ENCODE data around the gene CTAGE8. TPM values are rescaled to one million over a fixed set of nuclear protein-coding genes. Genes with fewer than 3 reads are reported as not detected.
A peak's percentile ranks its signal among the peaks of the same experiment; 100 is the strongest.
"Not testable (repeated sequence)": the region's sequence is repeated elsewhere in the genome, so short reads cannot be mapped to it uniquely, and the experiment has no call there.

The CTAGE8 gene, protein sequence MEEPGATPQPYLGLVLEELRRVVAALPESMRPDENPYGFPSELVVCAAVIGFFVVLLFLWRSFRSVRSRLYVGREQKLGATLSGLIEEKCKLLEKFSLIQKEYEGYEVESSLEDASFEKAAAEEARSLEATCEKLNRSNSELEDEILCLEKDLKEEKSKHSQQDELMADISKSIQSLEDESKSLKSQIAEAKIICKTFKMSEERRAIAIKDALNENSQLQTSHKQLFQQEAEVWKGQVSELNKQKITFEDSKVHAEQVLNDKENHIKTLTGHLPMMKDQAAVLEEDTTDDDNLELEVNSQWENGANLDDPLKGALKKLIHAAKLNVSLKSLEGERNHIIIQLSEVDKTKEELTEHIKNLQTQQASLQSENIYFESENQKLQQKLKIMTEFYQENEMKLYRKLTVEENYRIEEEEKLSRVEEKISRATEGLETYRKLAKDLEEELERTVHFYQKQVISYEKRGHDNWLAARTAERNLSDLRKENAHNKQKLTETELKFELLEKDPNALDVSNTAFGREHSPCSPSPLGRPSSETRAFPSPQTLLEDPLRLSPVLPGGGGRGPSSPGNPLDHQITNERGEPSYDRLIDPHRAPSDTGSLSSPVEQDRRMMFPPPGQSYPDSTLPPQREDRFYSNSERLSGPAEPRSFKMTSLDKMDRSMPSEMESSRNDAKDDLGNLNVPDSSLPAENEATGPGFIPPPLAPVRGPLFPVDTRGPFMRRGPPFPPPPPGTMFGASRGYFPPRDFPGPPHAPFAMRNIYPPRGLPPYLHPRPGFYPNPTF
- total RNA-seq = 1 to 10 TPM; 1.1 to 1.9 TPM

GRCh38 chr7:144269188-144269587 is at the start of gene CTAGE8:
TSS of gene CTAGE8 (minus strand) at chr7:144269288. CDS start at chr7:144269250, 38 bp downstream.
- H3K9me3 Mint-ChIP-seq (ENCODE audit: low read depth); H3K4me1 Mint-ChIP-seq; CTCF ChIA-PET: not testable (repeated sequence)

DNA sequence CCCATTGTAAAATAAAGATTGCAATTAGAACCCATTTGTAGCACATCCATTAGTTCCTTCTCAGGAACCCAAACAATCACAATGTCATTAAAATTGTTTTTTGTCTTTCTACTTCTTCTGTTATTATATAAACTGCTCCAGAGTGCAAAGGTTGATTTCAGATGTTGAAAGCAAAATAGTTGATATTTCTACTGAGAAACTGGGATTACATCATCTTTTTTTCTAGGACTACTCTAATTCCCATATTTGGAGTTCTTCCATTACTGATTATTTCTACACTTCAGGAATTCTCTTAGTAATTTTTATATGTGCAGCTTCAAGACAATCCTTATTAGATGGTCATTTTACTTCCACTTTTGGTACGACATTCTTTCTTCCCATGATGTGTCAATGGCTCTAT is 48.4 kb upstream of the CTAGE8 start:
- H3K27me3 Mint-ChIP-seq; H3K4me1 Mint-ChIP-seq; CTCF ChIA-PET; POLR2A ChIA-PET; ATAC-seq; H3K9me3 Mint-ChIP-seq (ENCODE audit: low read depth); H3K36me3 Mint-ChIP-seq (ENCODE audit: low read depth); intact Hi-C loops (cut with DNase I, micrococcal nuclease); DNase-seq; H3K27ac Mint-ChIP-seq; H3K4me3 Mint-ChIP-seq: not testable (repeated sequence)

More at GRCh38 chr7:144269188-144269587, at the start of gene CTAGE8:
- DNase-seq; intact Hi-C loops (cut with DNase I, micrococcal nuclease); H3K36me3 Mint-ChIP-seq (ENCODE audit: low read depth); H3K4me3 Mint-ChIP-seq; POLR2A ChIA-PET; H3K27me3 Mint-ChIP-seq; ATAC-seq; H3K27ac Mint-ChIP-seq: not testable (repeated sequence)

- intact Hi-C loops (cut with DNase I, micrococcal nuclease); H3K27ac Mint-ChIP-seq; H3K36me3 Mint-ChIP-seq (ENCODE audit: low read depth); H3K27me3 Mint-ChIP-seq; H3K4me1 Mint-ChIP-seq; POLR2A ChIA-PET; H3K9me3 Mint-ChIP-seq (ENCODE audit: low read depth); H3K4me3 Mint-ChIP-seq; DNase-seq; ATAC-seq; CTCF ChIA-PET: not testable (repeated sequence)
Observed at GRCh38 chr7:144311872-144312469, 42.9 kb upstream of the CTAGE8 start, which contains the start of gene OR2A1. TSS of gene OR2A1 (plus strand) at chr7:144312419. CDS start at chr7:144318125, 5,706 bp downstream.

DNA sequence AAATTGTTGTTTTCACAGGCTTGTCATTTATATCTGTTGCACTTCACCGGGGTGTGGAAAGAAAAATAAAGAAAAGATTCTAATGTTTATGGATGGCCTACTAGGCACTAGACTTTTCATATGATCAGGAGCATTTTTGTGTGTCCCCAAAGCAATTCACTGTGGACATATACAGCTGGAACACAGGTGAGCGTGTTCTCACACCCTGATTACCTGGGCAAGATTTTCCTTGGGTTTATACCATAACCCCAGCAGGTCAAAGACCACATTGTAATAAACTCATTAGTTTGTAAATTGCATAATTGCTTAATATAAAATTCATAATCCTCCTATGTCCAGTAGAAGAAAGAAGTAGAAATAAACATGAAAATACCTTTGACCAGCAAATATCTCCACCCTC is 42.1 kb upstream of the CTAGE8 start:
- intact Hi-C loops (cut with DNase I, micrococcal nuclease); H3K27me3 Mint-ChIP-seq; H3K4me1 Mint-ChIP-seq; H3K36me3 Mint-ChIP-seq (ENCODE audit: low read depth); DNase-seq; POLR2A ChIA-PET; H3K9me3 Mint-ChIP-seq (ENCODE audit: low read depth); H3K27ac Mint-ChIP-seq; ATAC-seq; CTCF ChIA-PET; H3K4me3 Mint-ChIP-seq: not testable (repeated sequence)

- ATAC-seq; H3K27ac Mint-ChIP-seq; H3K36me3 Mint-ChIP-seq (ENCODE audit: low read depth); intact Hi-C loops (cut with DNase I, micrococcal nuclease); POLR2A ChIA-PET; H3K9me3 Mint-ChIP-seq (ENCODE audit: low read depth); H3K4me1 Mint-ChIP-seq; CTCF ChIA-PET; H3K27me3 Mint-ChIP-seq; H3K4me3 Mint-ChIP-seq; DNase-seq: not testable (repeated sequence)
Observed at GRCh38 chr7:144309702-144310101, 40.6 kb upstream of the CTAGE8 start.

- H3K36me3 Mint-ChIP-seq (ENCODE audit: low read depth); H3K9me3 Mint-ChIP-seq (ENCODE audit: low read depth); H3K27ac Mint-ChIP-seq; intact Hi-C loops (cut with DNase I, micrococcal nuclease); CTCF ChIA-PET; DNase-seq; H3K4me1 Mint-ChIP-seq; H3K4me3 Mint-ChIP-seq; POLR2A ChIA-PET; H3K27me3 Mint-ChIP-seq; ATAC-seq: not testable (repeated sequence)
Observed at GRCh38 chr7:144305156-144305555, 36.1 kb upstream of the CTAGE8 start.

GRCh38 chr7:144303607-144304006 is 34.5 kb upstream of the CTAGE8 start:
- POLR2A ChIA-PET; H3K36me3 Mint-ChIP-seq (ENCODE audit: low read depth); DNase-seq; CTCF ChIA-PET; H3K4me3 Mint-ChIP-seq; H3K27me3 Mint-ChIP-seq; H3K9me3 Mint-ChIP-seq (ENCODE audit: low read depth); H3K4me1 Mint-ChIP-seq; H3K27ac Mint-ChIP-seq; ATAC-seq; intact Hi-C loops (cut with DNase I, micrococcal nuclease): not testable (repeated sequence)

GRCh38 chr7:144302578-144303303 is 33.7 kb upstream of the CTAGE8 start:
- H3K4me1 Mint-ChIP-seq; DNase-seq; H3K36me3 Mint-ChIP-seq (ENCODE audit: low read depth); POLR2A ChIA-PET; H3K4me3 Mint-ChIP-seq; H3K27me3 Mint-ChIP-seq; H3K27ac Mint-ChIP-seq; CTCF ChIA-PET; intact Hi-C loops (cut with DNase I, micrococcal nuclease); H3K9me3 Mint-ChIP-seq (ENCODE audit: low read depth); ATAC-seq: not testable (repeated sequence)

DNA sequence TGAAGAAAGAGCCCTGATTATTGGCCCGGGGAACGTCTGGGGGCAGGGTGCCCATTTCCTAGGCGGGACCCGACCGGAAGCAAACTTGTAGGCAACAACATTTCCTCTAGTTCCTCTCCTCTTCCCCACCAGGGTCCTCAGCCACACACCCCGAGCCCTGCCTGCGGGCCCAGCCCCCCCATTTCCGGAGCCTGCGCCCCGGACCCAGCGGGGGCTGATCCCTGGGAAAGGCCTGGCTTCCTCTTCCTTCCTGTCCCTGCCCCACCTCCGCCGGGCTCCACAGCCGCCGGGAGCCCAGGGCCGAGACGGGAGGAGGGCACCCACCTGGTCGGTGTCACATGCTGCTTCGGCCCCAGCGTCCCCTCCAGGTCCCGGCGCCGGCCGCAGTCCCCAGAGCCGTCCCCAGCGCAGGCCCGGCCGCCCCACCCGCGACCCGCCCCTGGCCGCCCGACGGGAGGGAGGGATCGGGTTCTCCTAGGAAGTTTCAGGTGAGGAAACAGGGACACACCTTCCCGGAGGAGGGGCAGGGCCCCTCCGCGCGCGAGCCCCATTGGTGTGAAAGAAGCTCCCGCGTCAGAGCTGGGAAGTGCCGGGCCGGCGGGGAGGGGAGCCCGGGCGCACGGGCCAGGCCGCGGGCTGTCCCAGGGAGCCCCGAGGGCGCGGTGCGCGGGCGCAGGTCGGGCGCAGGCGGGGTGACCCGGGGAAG is 24.9 kb upstream of the CTAGE8 start:
- DNase-seq; intact Hi-C loops (cut with DNase I, micrococcal nuclease); H3K27me3 Mint-ChIP-seq; CTCF ChIA-PET; H3K27ac Mint-ChIP-seq; H3K9me3 Mint-ChIP-seq (ENCODE audit: low read depth); H3K36me3 Mint-ChIP-seq (ENCODE audit: low read depth); H3K4me3 Mint-ChIP-seq; POLR2A ChIA-PET; H3K4me1 Mint-ChIP-seq: not testable (repeated sequence)
- peak; percentile 82 for ATAC-seq

DNA sequence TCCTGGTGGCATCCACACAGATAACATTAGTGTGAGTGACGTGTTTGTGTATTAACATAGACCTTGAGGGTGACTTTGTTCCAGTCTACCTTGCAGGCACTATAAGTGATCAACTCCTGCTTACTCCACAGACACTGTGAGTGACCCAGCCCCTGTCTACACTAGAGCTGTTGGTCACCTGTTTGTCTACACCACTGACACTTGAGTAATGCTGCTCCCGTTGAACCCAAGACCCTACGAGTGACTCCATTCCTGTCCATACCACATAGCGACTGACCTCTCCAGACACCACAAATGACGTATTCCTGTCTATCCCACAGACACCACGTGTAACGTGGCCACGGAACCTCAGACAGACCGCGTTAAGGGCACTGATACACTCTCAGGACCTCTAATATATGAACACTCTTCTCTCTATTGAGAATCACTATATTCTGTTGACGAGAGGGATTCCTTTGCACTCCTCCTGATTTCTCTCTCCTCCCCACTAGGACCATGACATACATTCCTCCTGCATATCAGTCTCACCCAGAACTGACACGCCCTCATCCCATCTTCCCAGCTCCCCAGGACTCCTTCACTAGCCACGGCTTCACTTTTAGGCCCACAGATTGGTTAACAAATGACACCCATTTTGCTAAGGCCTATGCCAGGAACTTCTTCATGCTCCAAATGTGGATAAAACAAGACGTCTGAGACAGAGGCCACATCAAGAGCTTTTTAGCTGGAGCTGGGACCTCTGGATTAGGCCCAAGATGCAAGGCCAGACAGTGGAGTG is 23.5 kb upstream of the CTAGE8 start:
- ATAC-seq; DNase-seq; H3K4me3 Mint-ChIP-seq; H3K27me3 Mint-ChIP-seq; H3K36me3 Mint-ChIP-seq (ENCODE audit: low read depth); intact Hi-C loops (cut with DNase I, micrococcal nuclease); H3K4me1 Mint-ChIP-seq; CTCF ChIA-PET; H3K9me3 Mint-ChIP-seq (ENCODE audit: low read depth); POLR2A ChIA-PET; H3K27ac Mint-ChIP-seq: not testable (repeated sequence)
